Measurements from ENCODE around the gene NEDD4. TPM values are rescaled to one million over a fixed set of nuclear protein-coding genes. Genes with fewer than 3 reads are reported as not detected.

NEDD4 gene
- polyA plus RNA-seq, 1 of the 3 experiments (the other 2 are of a cell fraction): 12.9 TPM

DNA sequence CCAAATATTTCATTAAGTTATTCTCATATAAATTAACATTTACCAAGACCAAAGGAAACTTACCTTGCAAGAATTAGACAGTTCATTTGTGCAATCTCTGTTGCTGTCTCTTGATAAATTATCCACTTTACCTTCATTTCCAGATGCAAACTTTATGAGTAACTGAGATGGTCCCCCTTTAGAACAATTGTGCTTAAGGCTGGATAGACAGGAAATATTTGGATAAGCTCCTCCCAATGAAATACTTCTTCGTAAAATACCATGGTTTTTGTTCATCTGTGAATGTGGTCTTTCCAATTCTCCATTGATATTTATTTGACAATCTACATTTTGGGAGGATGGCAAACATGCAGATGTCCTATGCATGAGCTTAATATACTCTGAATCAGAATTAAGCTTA lies 78.2 kb downstream of the NEDD4 start (continued):
- TF ChIP-seq, protein P1, sequence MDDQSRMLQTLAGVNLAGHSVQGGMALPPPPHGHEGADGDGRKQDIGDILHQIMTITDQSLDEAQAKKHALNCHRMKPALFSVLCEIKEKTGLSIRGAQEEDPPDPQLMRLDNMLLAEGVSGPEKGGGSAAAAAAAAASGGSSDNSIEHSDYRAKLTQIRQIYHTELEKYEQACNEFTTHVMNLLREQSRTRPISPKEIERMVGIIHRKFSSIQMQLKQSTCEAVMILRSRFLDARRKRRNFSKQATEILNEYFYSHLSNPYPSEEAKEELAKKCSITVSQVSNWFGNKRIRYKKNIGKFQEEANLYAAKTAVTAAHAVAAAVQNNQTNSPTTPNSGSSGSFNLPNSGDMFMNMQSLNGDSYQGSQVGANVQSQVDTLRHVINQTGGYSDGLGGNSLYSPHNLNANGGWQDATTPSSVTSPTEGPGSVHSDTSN (IDR thresholded peaks at IDR 0.05): no peak
- TF ChIP-seq TCF12 (IDR thresholded peaks at IDR 0.05) (no peak), POLR2AphosphoS5 (IDR thresholded peaks at IDR 0.05; ENCODE audit: low read depth, low read length) (no peak), EP300 (IDR thresholded peaks at IDR 0.05; ENCODE audit: borderline replicate concordance in 1 of 2, low read depth in 1 of 2, low read length in 1 of 2) (no peak), CHD2 (IDR thresholded peaks at IDR 0.05; ENCODE audit: low read length, partially characterized antibody) (no peak), EZH2phosphoT487 (IDR thresholded peaks at IDR 0.05; ENCODE audit: borderline replicate concordance, low read depth) (no peak)

DNA sequence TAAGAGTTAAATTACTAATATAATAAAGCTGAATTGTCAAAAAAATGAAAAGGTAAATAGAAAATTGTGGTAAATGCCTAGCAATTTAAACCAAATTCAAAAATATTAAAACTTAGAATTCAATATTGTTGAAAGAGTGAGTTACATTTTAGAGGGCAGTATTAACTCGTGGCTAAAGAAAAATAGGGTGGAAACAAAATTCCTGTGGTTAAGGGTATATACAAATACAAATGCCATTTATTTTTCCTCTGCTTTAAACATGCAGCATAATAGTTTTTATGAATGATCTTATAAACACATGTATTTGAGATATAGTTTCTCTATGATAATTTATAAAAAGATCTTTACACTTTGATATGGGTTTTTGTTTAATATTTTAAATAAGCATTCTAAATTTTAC lies 79.0 kb downstream of the NEDD4 start:
- H3K9me2 ChIP-seq: no peaks in the 10 kb centered on the region
- no peaks in the 10 kb centered on the region for H4K20me1 ChIP-seq (ENCODE audit: insufficient read depth)
- ChIA-PET CTCF (no interaction called here), POLR2A (no interaction called here)
- no peaks in the 10 kb centered on the region for H3K9me3 ChIP-seq
- no peak overlapping the region for H2AFZ ChIP-seq (ENCODE audit: low read depth)
- H3K4me2 ChIP-seq: peak overlapping the region; percentile 75
- peak overlapping the region in 1 of 2 experiments; percentile 89; a peak in 3 of 4 replicates for H3K27ac ChIP-seq (ENCODE audit: low read depth in 2 of 2, low read length in 1 of 2)
- peaks cover 72% of the 10 kb centered on the region for H3K79me2 ChIP-seq (ENCODE audit: insufficient read depth)
- H3K4me3 ChIP-seq (ENCODE audit: low read depth in 2 of 2, low read length in 1 of 2): peak overlapping the region; percentile 39 to 63; a peak in 3 of 4 replicates
- no peaks in the 10 kb centered on the region for H3K36me3 ChIP-seq (replicated peaks in 1 of 2; ENCODE audit: control insufficient read depth in 1 of 2, insufficient read depth in 2 of 2, low read length in 1 of 2)
- H3F3A ChIP-seq (replicated peaks; ENCODE audit: insufficient read depth): peaks cover 62% of the 10 kb centered on the region
- no peak for DNase-seq
- peaks cover 8 to 30% of the 10 kb centered on the region in 2 experiments for H3K4me1 ChIP-seq (ENCODE audit: control insufficient read depth in 1 of 2, insufficient read depth in 2 of 2, low read depth in 1 of 2, low read length in 1 of 2)
- TF ChIP-seq, protein P1 (IDR thresholded peaks at IDR 0.05): no peak
- TF ChIP-seq JUND (IDR thresholded peaks at IDR 0.05): no peak
- TF ChIP-seq RFX5 (IDR thresholded peaks at IDR 0.05; ENCODE audit: low read length): no peak
- TF ChIP-seq GATA2 (CRISPR knock-in tag; IDR thresholded peaks at IDR 0.05): no peak
- TF ChIP-seq YY1 (IDR thresholded peaks at IDR 0.05; ENCODE audit: low read depth): no peak
- TF ChIP-seq TEAD4 (IDR thresholded peaks at IDR 0.05; ENCODE audit: borderline replicate concordance, insufficient read depth): no peak
- no peak for TF ChIP-seq RCOR1 (IDR thresholded peaks at IDR 0.05; ENCODE audit: low read length)
- TF ChIP-seq EP300 (IDR thresholded peaks at IDR 0.05; ENCODE audit: borderline replicate concordance in 1 of 2, low read depth in 1 of 2, low read length in 1 of 2): no peak
- no peak for TF ChIP-seq NRF1 (IDR thresholded peaks at IDR 0.05; ENCODE audit: low read depth, low read length)
- TF ChIP-seq TAF1 (IDR thresholded peaks at IDR 0.05; ENCODE audit: borderline replicate concordance, low read depth, low read length): no peak
- TF ChIP-seq, protein P2, sequence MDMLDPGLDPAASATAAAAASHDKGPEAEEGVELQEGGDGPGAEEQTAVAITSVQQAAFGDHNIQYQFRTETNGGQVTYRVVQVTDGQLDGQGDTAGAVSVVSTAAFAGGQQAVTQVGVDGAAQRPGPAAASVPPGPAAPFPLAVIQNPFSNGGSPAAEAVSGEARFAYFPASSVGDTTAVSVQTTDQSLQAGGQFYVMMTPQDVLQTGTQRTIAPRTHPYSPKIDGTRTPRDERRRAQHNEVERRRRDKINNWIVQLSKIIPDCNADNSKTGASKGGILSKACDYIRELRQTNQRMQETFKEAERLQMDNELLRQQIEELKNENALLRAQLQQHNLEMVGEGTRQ (IDR thresholded peaks at IDR 0.05; ENCODE audit: borderline replicate concordance, low read depth, low read length): no peak
- no peak for TF ChIP-seq POLR2AphosphoS5 (IDR thresholded peaks at IDR 0.05; ENCODE audit: low read depth, low read length)
- no peak for TF ChIP-seq RXRA (IDR thresholded peaks at IDR 0.05; ENCODE audit: borderline replicate concordance, low read depth)
- no peak for TF ChIP-seq EZH2phosphoT487 (IDR thresholded peaks at IDR 0.05; ENCODE audit: borderline replicate concordance, low read depth)
- peak overlapping the region; percentile 74 for H3K9ac ChIP-seq
- H3K27me3 ChIP-seq (ENCODE audit: insufficient read depth): no peaks in the 10 kb centered on the region
- WGBS (ENCODE audit: low lambda C conversion rate): 10% methylated on average over 1 of the region's 1 CpG
